Raji (cell line): ENCODE results near the gene MICALL1.

ENCODE experiments used
- POLR2A ChIP-seq: IDR thresholded peaks from 2 replicates; pipeline ENCODE4 v1.6.1; 2011; ENCODE audit warnings: low read depth, low read length, control low read depth; ENCODE audit not compliant: insufficient read depth

The MICALL1 gene

GRCh38 chr22:37983860-37984791 is 78.0 kb downstream of the MICALL1 start, which contains the start of gene SOX10:
Gene SOX10 (minus strand): TSS chr22:37984555. CDS start chr22:37983784, 771 bp downstream.
- no peak for TF ChIP-seq POLR2A

- TF ChIP-seq POLR2A = no peak
Measured at GRCh38 chr22:37985050-37985585, 79.0 kb downstream of the MICALL1 start.

- no peak for TF ChIP-seq POLR2A
Measured at GRCh38 chr22:37985751-37986281, 79.7 kb downstream of the MICALL1 start.

- no peak for TF ChIP-seq POLR2A
Measured at GRCh38 chr22:37986371-37986770, 80.3 kb downstream of the MICALL1 start.

GRCh38 chr22:37989146-37990045 is 83.3 kb downstream of the MICALL1 start:
- TF ChIP-seq POLR2A = no peak

GRCh38 chr22:37990301-37990700 is 84.2 kb downstream of the MICALL1 start:
- TF ChIP-seq POLR2A = no peak

GRCh38 chr22:37990862-37991261 is 84.8 kb downstream of the MICALL1 start:
- TF ChIP-seq POLR2A = no peak

GRCh38 chr22:37991731-37992442 is 85.8 kb downstream of the MICALL1 start:
- TF ChIP-seq POLR2A = no peak
